Spinal cord (tissue), 10 donors: ENCODE results near the gene PNP. TPM values are rescaled to one million over a fixed set of nuclear protein-coding genes. Genes with fewer than 3 reads are reported as not detected.

ENCODE experiments used
- DNase-seq, 6 donors: peaks; one replicate each; pipeline versions ENCODE4 v3.0.0 to v3.0.0-alpha.2; 2013 to 2015; ENCODE audit warnings: low spot score in 6 of 6, low read depth in 4 of 6
- H3K27ac ChIP-seq: one replicate; pipeline ENCODE4 v1.5.1; 2013; ENCODE audit warnings: low read depth, low read length, control low read depth
- H3K27me3 ChIP-seq: one replicate; pipeline ENCODE4 v1.6.1; 2013; ENCODE audit warnings: low read length; ENCODE audit not compliant: control insufficient read depth, insufficient read depth
- H3K36me3 ChIP-seq: one replicate; pipeline ENCODE4 v1.6.1; 2013; ENCODE audit warnings: low read length; ENCODE audit not compliant: control insufficient read depth, insufficient read depth
- H3K4me1 ChIP-seq: one replicate; pipeline ENCODE4 v1.6.1; 2013; ENCODE audit warnings: low read length; ENCODE audit not compliant: control insufficient read depth, insufficient read depth
- H3K4me3 ChIP-seq: one replicate; pipeline ENCODE4 v1.5.1; 2013; ENCODE audit warnings: low read depth, low read length, control low read depth
- H3K9me3 ChIP-seq: one replicate; pipeline ENCODE4 v1.6.1; 2013; ENCODE audit warnings: low read length; ENCODE audit not compliant: control insufficient read depth, insufficient read depth
- WGBS: methylation state at CpG from one replicate; pipeline ENCODE4 v1.1.5; 2013; ENCODE audit warnings: missing lambda C conversion rate; ENCODE audit not compliant: insufficient coverage; 5-methylcytosine and 5-hydroxymethylcytosine counted together
- polyA plus RNA-seq, 2 donors: library from polyadenylated mRNA; unstranded; fragments of 120-200 nt; gene quantifications; one replicate each; pipeline ENCODE4 v1.2.1, GENCODE V29; 2013; ENCODE audit not compliant: insufficient read length in 2 of 2
- total RNA-seq, 2 donors: library from RNA; depleted of rRNA in 1 of 2; stranded (reverse); fragments of 120-200 nt in 1 of 2; fragments of >200 nt in 1 of 2; gene quantifications; one replicate each; pipeline versions ENCODE4 v1.2.3 to v1.2.4, GENCODE V29; 2013 to 2014
- donor health status: healthy.

Gene PNP
- total and polyA plus RNA-seq, 4 donors, result 20.9 to 27.3 (median 24.5) TPM

DNA sequence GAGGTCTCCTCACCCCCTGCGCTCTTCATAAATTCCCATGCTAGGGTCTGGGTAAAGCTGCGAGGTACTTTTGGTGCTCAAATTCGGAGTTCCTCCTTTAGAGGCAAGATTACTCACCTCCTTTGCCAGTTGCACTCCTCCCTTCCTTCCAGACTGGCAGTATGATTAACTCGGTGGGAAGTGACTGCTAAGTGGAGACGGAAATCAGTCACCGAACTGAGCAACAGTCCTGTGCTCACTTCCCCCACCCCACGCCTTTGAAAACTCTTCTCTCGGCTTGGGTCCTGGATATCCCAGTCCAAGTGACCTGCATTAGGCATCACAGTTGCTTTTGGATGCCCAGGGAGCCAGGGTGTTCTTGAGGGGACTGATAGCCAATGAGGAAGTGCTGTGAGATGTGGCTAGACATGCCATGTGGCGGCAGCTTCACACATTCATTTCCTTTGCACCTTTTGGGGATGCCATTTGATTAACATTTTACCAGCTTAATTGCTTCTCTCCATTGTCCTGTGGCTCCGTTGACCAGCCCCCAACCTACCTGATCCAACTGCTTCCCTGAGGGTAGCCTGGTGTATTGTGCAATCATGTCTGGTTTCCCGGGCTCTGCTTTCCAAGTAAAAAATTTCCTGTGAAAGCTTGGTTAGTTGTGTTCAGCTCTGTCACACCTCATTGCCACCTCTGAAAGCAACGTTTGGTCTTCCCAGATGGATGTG lies 840 bp downstream of the PNP start:
- H3K4me1 ChIP-seq, result peaks cover 14% of the 10 kb centered on the region
- H3K4me3 ChIP-seq, result peak overlapping the region; percentile 72
- H3K36me3 ChIP-seq, result peaks cover 5% of the 10 kb centered on the region
- no peaks in the 10 kb centered on the region for H3K9me3 ChIP-seq
- peak in 1 of 6 donors; percentile 48 for DNase-seq
- WGBS, result 7% methylated on average over 3 of the region's 12 CpGs
- H3K27me3 ChIP-seq, result no peaks in the 10 kb centered on the region
- peak overlapping the region; percentile 83 for H3K27ac ChIP-seq

DNA sequence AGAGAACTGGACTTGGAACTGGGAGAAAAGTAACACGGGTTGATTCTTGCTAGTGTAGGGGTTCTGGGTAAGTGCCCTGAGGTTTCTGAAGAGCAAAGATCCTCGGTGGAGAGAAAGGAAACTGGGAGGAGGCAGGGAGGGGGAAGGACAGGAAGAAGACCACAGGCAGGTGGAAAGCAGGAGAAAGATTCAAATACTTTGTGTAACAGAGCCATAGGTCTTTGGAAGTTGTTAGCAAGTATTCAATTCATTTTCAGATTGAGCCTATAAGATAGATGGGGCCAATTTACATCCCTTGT lies 1.3 kb downstream of the PNP start:
- H3K9me3 ChIP-seq, result no peaks in the 10 kb centered on the region
- no peak overlapping the region for H3K27ac ChIP-seq
- peaks cover 10% of the 10 kb centered on the region for H3K36me3 ChIP-seq
- DNase-seq, result no peak
- 0% methylated on average over 2 of the region's 2 CpGs for WGBS
- H3K4me3 ChIP-seq, result peak overlapping the region; percentile 72
- peaks cover 14% of the 10 kb centered on the region for H3K4me1 ChIP-seq
- no peaks in the 10 kb centered on the region for H3K27me3 ChIP-seq

DNA sequence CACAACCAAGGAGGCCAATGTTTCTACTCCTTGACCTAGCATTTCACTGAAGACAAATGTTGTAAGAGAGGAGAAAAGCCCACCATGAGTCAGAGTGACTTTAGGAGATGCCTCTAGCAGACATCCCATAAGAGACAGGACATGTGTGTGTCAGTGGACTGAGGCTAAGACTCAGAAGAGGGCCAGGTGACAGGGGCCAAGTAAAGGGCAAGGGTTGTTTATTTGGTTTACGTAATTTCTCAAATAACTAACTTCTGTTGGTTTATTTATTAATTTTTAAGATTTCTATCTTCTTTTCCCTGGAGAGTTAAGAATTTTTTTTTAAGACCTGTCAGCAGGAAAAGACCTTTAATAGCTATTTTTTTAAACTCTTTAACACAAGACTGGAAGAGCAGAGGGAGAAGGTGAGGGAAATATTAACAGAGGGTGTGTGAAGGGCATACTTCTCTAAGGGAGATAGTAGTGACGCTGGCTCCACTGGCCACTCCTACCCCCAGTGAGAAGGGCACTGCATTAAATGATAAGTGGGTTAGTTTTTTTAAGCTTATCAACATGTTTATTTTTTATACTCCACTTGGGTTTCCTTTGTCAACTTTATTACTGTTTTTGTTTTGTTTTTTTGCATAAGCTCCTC lies 3.4 kb downstream of the PNP start:
- H3K36me3 ChIP-seq, result peaks cover 16% of the 10 kb centered on the region
- no peak for DNase-seq
- no peaks in the 10 kb centered on the region for H3K27me3 ChIP-seq
- H3K4me3 ChIP-seq, result no peak overlapping the region
- no peak overlapping the region for H3K27ac ChIP-seq
- no CpG with 5 or more reads among the region's 2 CpGs for WGBS
- no peaks in the 10 kb centered on the region for H3K9me3 ChIP-seq
- peaks cover 14% of the 10 kb centered on the region for H3K4me1 ChIP-seq

GRCh38 chr14:20476776-20477175 lies 7.6 kb downstream of the PNP start:
- H3K4me1 ChIP-seq, result no peaks in the 10 kb centered on the region
- H3K9me3 ChIP-seq, result no peaks in the 10 kb centered on the region
- H3K27ac ChIP-seq, result no peak overlapping the region
- 91% methylated on average over 4 of the region's 5 CpGs for WGBS
- H3K27me3 ChIP-seq, result no peaks in the 10 kb centered on the region
- no peak for DNase-seq
- no peak overlapping the region for H3K4me3 ChIP-seq
- peaks cover 18% of the 10 kb centered on the region for H3K36me3 ChIP-seq

- Histone ChIP-seq H3K4me3 (no peak overlapping the region), H3K27ac (no peak overlapping the region), H3K27me3 (no peaks in the 10 kb centered on the region), H3K9me3 (no peaks in the 10 kb centered on the region), H3K4me1 (no peaks in the 10 kb centered on the region), H3K36me3 (peaks cover 18% of the 10 kb centered on the region)
- 63% methylated on average over 1 of the region's 1 CpG for WGBS
- DNase-seq, result peak in 1 of 6 donors; percentile 46
Measured at GRCh38 chr14:20477211-20477876, 8.1 kb downstream of the PNP start.

- no peaks in the 10 kb centered on the region for H3K27me3 ChIP-seq
- H3K4me3 ChIP-seq, result no peak overlapping the region
- peaks cover 15% of the 10 kb centered on the region for H3K36me3 ChIP-seq
- WGBS, result 67% methylated on average over 1 of the region's 2 CpGs
- H3K4me1 ChIP-seq, result no peaks in the 10 kb centered on the region
- DNase-seq, result no peak
- no peak overlapping the region for H3K27ac ChIP-seq
- no peaks in the 10 kb centered on the region for H3K9me3 ChIP-seq
Measured at GRCh38 chr14:20478894-20479293, 9.7 kb downstream of the PNP start.

DNA sequence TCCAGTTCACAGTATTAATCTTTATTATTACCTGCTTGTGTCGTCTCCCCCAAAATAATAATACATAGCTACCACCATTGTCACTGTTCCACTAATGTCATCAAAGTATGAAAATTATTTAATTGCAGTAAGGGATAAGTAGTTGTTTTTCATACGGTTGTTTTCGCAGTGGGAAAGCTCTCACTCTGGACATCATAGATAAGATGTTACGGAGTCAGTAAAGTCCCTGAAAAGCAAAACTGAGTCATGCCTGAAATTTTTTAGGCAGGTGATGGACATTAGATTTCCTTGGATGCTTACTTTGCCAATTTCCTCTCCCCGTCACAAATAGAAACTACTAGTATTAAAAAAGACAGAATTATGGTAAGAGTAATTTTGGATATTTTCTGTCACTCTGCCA lies 13.2 kb downstream of the PNP start:
- Histone ChIP-seq H3K27ac (no peak overlapping the region), H3K4me1 (no peaks in the 10 kb centered on the region), H3K27me3 (no peaks in the 10 kb centered on the region), H3K9me3 (no peaks in the 10 kb centered on the region), H3K4me3 (no peak overlapping the region), H3K36me3 (peaks cover 2% of the 10 kb centered on the region)
- DNase-seq, result no peak
- WGBS, result no CpG with 5 or more reads among the region's 5 CpGs

- Histone ChIP-seq H3K27me3 (no peaks in the 10 kb centered on the region), H3K4me1 (no peaks in the 10 kb centered on the region), H3K27ac (no peak overlapping the region), H3K36me3 (no peaks in the 10 kb centered on the region), H3K9me3 (no peaks in the 10 kb centered on the region), H3K4me3 (no peak overlapping the region)
- no peak for DNase-seq
- 79% methylated on average over 7 of the region's 7 CpGs for WGBS
Measured at GRCh38 chr14:20485900-20486299, 16.7 kb downstream of the PNP start.

DNA sequence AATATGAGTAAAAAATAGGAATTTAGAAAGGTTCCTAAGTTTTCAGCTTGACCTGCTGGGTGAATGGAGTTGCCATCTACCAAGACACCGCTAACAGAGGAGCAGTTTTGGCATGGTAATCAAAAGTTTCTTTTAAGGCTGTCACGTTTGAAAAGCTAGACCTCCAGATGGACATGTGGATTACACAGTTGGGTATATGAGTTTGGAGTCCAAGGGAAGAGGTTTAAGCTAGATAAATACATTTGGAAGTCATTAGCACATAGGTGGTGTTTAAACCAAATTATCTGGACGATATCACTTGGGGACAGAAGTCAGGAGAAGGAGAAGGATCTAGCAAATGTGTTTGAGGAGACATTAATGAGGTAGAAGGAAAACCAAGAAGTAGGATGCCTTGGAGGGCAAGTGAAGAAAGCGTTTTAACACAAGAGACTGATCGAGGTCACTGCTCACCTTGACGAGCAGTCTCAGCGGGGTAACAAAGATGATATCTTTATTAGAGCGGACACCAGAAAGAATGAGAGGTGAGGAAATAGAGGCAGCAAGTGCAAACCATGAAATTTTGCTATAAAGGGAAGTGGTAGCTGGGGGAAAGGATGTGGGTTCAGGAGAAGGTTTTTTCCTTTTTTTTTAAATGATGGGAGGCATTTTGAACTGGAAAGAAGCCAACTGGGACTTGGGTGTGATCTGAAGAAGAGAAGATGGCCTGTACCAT lies 17.6 kb downstream of the PNP start:
- WGBS, result 87% methylated on average over 8 of the region's 8 CpGs
- no peaks in the 10 kb centered on the region for H3K36me3 ChIP-seq
- no peaks in the 10 kb centered on the region for H3K27me3 ChIP-seq

More for the DNA sequence above, 17.6 kb downstream of the PNP start:
- Histone ChIP-seq H3K4me3 (no peak overlapping the region), H3K27ac (no peak overlapping the region), H3K4me1 (no peaks in the 10 kb centered on the region), H3K9me3 (no peaks in the 10 kb centered on the region)
- DNase-seq, result no peak
